ENCODE data around the gene PRR35. TPM values are rescaled to one million over a fixed set of nuclear protein-coding genes. Genes with fewer than 3 reads are reported as not detected.

The PRR35 gene
- total RNA-seq, 2 experiments from 2014 or later, result not detected

DNA sequence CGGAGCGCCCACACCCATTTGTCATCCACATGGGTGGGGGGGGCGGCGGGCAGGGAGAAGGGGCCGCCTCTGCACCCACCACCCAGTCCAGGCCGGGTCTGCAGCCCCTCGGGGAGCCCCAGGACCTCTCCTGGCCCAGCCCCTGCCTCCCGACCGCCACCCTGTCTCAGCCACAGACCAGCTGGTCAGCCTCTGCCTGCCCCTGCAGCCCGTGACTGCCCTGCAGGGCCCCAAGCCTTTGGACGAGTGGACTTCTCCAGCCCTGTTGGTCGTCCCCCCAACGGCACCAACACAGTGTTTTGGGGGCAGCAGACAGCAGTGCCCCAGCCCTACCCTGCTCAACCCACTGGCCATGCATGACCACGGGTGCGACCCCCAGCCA, 1.2 kb downstream of the PRR35 start:
- ChIA-PET CTCF (no interaction called here), POLR2A (no interaction called here)
- ATAC-seq (ENCODE audit: poor library complexity) (no peak), DNase-seq (no peak)
- intact Hi-C loops (cut with DNase I, micrococcal nuclease), result no loop called here
- TF ChIP-seq, protein P1, sequence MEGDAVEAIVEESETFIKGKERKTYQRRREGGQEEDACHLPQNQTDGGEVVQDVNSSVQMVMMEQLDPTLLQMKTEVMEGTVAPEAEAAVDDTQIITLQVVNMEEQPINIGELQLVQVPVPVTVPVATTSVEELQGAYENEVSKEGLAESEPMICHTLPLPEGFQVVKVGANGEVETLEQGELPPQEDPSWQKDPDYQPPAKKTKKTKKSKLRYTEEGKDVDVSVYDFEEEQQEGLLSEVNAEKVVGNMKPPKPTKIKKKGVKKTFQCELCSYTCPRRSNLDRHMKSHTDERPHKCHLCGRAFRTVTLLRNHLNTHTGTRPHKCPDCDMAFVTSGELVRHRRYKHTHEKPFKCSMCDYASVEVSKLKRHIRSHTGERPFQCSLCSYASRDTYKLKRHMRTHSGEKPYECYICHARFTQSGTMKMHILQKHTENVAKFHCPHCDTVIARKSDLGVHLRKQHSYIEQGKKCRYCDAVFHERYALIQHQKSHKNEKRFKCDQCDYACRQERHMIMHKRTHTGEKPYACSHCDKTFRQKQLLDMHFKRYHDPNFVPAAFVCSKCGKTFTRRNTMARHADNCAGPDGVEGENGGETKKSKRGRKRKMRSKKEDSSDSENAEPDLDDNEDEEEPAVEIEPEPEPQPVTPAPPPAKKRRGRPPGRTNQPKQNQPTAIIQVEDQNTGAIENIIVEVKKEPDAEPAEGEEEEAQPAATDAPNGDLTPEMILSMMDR (IDR thresholded peaks at IDR 0.05), result no peak
- Histone ChIP-seq H3K27ac (ENCODE audit: low read depth in 1 of 2, low read length in 2 of 2) (no peak overlapping the region), H3K36me3 (ENCODE audit: insufficient read depth, low read length) (no peaks in the 10 kb centered on the region), H3K27me3 (ENCODE audit: control insufficient read depth in 1 of 2, insufficient read depth in 2 of 2, low read length in 2 of 2) (peaks cover 17 to 24% of the 10 kb centered on the region in 2 experiments), H3K9me3 (ENCODE audit: control insufficient read depth in 1 of 2, insufficient read depth in 1 of 2, low read length in 2 of 2) (peaks cover 0 to 23% of the 10 kb centered on the region in 2 experiments), H3K4me3 (ENCODE audit: low read length) (no peak overlapping the region), H3K4me1 (ENCODE audit: insufficient read depth, low read length) (peaks cover 13% of the 10 kb centered on the region)
- H3K36me3 Mint-ChIP-seq (ENCODE audit: low read depth), result no peaks in the 10 kb centered on the region
- no peak overlapping the region for H3K27ac Mint-ChIP-seq
- H3K4me1 Mint-ChIP-seq (ENCODE audit: low read depth), result peaks cover 5% of the 10 kb centered on the region
- H3K4me3 Mint-ChIP-seq, result no peak overlapping the region
- H3K9me3 Mint-ChIP-seq, result no peaks in the 10 kb centered on the region
- peaks cover 6% of the 10 kb centered on the region for H3K27me3 Mint-ChIP-seq

DNA sequence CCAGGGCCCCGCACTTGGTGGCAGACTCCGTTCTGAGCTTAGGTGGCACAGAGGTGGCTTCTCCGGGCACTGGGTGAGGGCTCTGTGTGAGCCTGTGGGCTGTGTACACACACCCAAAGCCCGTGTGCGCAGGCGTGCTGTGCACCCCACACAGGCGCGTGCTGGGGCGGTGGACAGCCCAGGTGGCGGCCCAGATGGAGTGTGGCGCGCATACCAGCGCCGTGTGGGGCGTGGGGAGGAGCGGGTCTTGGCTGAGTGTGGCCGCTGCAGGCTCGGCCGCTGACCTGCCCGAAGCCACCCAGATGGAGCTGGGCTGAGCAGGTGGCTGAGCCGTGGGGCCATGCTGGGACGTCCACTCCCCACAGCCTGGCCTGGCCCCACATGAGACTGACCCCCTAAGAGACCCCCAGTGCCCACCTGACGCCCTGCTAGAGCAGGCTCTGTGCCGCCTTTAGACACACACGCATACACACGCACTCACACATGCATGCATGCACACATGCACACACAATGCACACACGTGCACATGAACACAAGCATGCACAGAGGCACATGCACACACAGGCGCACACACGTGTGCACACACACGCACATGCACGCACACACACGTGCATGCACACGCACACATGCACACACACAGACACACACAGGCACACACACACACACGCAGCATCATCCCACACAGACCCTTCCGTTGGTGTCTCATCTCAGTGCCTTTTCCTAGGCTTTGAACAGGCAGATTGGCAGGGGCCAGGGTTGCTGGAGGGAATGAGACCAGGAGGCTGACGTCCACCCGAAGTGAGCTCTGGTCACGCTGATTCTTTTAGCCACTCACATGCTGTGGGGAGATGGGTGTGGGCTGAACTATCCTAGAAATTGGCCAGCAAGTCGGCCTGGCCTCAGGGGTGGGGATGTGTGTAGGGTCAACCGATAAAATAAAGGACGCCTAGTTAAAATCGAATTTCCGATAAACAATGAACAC, 2.1 kb downstream of the PRR35 start:
- Mint-ChIP-seq H3K4me1 (ENCODE audit: low read depth) (peaks cover 13% of the 10 kb centered on the region), H3K4me3 (no peak overlapping the region), H3K27me3 (peaks cover 6% of the 10 kb centered on the region), H3K36me3 (ENCODE audit: low read depth) (no peaks in the 10 kb centered on the region), H3K9me3 (no peaks in the 10 kb centered on the region), H3K27ac (no peak overlapping the region)
- peaks cover 17 to 24% of the 10 kb centered on the region in 2 experiments for H3K27me3 ChIP-seq (ENCODE audit: control insufficient read depth in 1 of 2, insufficient read depth in 2 of 2, low read length in 2 of 2)
- POLR2A ChIA-PET, result no interaction called here
- H3K4me3 ChIP-seq (ENCODE audit: low read length), result no peak overlapping the region
- ATAC-seq (ENCODE audit: poor library complexity) (no peak), DNase-seq (no peak)
- H3K27ac ChIP-seq (ENCODE audit: low read depth in 1 of 2, low read length in 2 of 2), result no peak overlapping the region
- H3K4me1 ChIP-seq (ENCODE audit: insufficient read depth, low read length), result peaks cover 21% of the 10 kb centered on the region
- CTCF ChIA-PET, result no interaction called here
- no peaks in the 10 kb centered on the region for H3K36me3 ChIP-seq (ENCODE audit: insufficient read depth, low read length)
- TF ChIP-seq, protein P1 (IDR thresholded peaks at IDR 0.05), result no peak
- peaks cover 0 to 23% of the 10 kb centered on the region in 2 experiments for H3K9me3 ChIP-seq (ENCODE audit: control insufficient read depth in 1 of 2, insufficient read depth in 1 of 2, low read length in 2 of 2)
- intact Hi-C loops (cut with DNase I, micrococcal nuclease), result no loop called here

DNA sequence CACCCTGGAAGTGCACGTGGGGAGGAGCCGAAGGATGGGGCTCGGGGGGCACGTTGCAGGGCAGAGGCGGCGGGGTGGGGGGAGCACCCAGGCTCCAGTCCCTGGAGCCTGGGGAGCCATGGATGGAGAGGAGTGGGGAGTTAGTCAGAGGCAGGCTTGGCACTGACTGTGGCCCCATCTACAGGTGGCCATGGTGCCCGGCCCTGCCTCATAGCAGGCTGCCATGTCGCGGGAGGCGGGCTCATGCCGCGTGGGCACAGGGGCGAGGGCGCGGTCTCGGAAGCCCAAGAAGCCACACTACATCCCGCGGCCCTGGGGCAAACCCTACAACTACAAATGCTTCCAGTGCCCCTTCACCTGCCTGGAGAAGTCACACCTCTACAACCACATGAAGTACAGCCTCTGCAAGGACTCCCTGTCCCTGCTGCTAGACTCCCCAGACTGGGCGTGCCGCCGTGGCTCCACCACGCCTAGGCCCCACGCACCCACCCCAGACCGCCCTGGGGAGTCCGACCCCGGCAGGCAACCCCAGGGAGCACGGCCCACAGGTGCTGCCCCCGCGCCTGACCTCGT, 3.0 kb downstream of the PRR35 start:
- Mint-ChIP-seq H3K4me1 (ENCODE audit: low read depth) (peaks cover 14% of the 10 kb centered on the region), H3K27ac (no peak overlapping the region), H3K9me3 (no peaks in the 10 kb centered on the region), H3K27me3 (peaks cover 4% of the 10 kb centered on the region), H3K36me3 (ENCODE audit: low read depth) (no peaks in the 10 kb centered on the region), H3K4me3 (no peak overlapping the region)
- Histone ChIP-seq H3K27me3 (ENCODE audit: control insufficient read depth in 1 of 2, insufficient read depth in 2 of 2, low read length in 2 of 2) (peaks cover 17 to 24% of the 10 kb centered on the region in 2 experiments), H3K27ac (ENCODE audit: low read depth in 1 of 2, low read length in 2 of 2) (no peak overlapping the region), H3K36me3 (ENCODE audit: insufficient read depth, low read length) (no peaks in the 10 kb centered on the region), H3K9me3 (ENCODE audit: control insufficient read depth in 1 of 2, insufficient read depth in 1 of 2, low read length in 2 of 2) (peaks cover 0 to 23% of the 10 kb centered on the region in 2 experiments), H3K4me1 (ENCODE audit: insufficient read depth, low read length) (peaks cover 30% of the 10 kb centered on the region), H3K4me3 (ENCODE audit: low read length) (no peak overlapping the region)
- DNase-seq, result no peak
- intact Hi-C loops (cut with DNase I, micrococcal nuclease), result no loop called here
- POLR2A ChIA-PET, result no interaction called here
- TF ChIP-seq, protein P1 (IDR thresholded peaks at IDR 0.05), result no peak
- no peak for ATAC-seq (ENCODE audit: poor library complexity)
- CTCF ChIA-PET, result no interaction called here

Measured in CD4-positive, alpha-beta T cell (primary cell).